Lower leg skin (tissue), 3 donors: ENCODE data around the gene HOXB7.

Source experiments
- POLR2A ChIP-seq, 2 donors: fragments of 450-650 bp; IDR thresholded peaks; one replicate each; pipeline ENCODE4 v1.6.1; 2016 to 2017; ENCODE audit warnings: antibody characterized with exemption in 2 of 2, mild to moderate bottlenecking in 1 of 2, moderate library complexity in 1 of 2
- TF ChIP-seq, protein P1 (sequence below), 3 donors: fragments of 450-650 bp; IDR thresholded peaks; one replicate each; pipeline ENCODE4 v1.5.1; 2016; ENCODE audit warnings: antibody characterized with exemption in 3 of 3, mild to moderate bottlenecking in 3 of 3, moderate library complexity in 2 of 3

GRCh38 chr17:48576479-48577309 lies 34.1 kb downstream of the HOXB7 start:
- TF ChIP-seq, protein P1, sequence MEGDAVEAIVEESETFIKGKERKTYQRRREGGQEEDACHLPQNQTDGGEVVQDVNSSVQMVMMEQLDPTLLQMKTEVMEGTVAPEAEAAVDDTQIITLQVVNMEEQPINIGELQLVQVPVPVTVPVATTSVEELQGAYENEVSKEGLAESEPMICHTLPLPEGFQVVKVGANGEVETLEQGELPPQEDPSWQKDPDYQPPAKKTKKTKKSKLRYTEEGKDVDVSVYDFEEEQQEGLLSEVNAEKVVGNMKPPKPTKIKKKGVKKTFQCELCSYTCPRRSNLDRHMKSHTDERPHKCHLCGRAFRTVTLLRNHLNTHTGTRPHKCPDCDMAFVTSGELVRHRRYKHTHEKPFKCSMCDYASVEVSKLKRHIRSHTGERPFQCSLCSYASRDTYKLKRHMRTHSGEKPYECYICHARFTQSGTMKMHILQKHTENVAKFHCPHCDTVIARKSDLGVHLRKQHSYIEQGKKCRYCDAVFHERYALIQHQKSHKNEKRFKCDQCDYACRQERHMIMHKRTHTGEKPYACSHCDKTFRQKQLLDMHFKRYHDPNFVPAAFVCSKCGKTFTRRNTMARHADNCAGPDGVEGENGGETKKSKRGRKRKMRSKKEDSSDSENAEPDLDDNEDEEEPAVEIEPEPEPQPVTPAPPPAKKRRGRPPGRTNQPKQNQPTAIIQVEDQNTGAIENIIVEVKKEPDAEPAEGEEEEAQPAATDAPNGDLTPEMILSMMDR (IDR thresholded peaks at IDR 0.05): no peak
- no peak for TF ChIP-seq POLR2A (IDR thresholded peaks at IDR 0.05)
